ENCODE measurements around the gene PLA2G7. TPM values are rescaled to one million over a fixed set of nuclear protein-coding genes. Genes with fewer than 3 reads are reported as not detected.

Gene PLA2G7
- total and polyA plus RNA-seq, 2 donors (not counting 3 experiments of a cell fraction or from before 2014, with no cell fraction given) = not detected

- H2AFZ ChIP-seq (ENCODE audit: low read depth, low read length) = no peak overlapping the region
- ChIA-PET CTCF (interaction anchor here (1.4 to 2.2 kb wide), 2 partner anchors 19 to 21 kb away, joined by 3 to 7 read pairs; no protein-coding TSS in a partner anchor), POLR2A (no interaction called here)
- no peak for FAIRE-seq
- no peaks in the 10 kb centered on the region for H3K36me3 ChIP-seq (ENCODE audit: control insufficient read depth in 2 of 2, extremely low read depth in 1 of 2, insufficient read depth in 2 of 2, low read length in 2 of 2)
- dilution Hi-C loops (cut with MboI; ENCODE audit: extremely low pct_ligation_motif_present, low sequenced_read_pairs) = no loop called here
- no TSS peak for BruUV-seq (replicated peaks)
- no peaks in the 10 kb centered on the region for H4K20me1 ChIP-seq (replicated peaks; ENCODE audit: control insufficient read depth, extremely low read depth, insufficient read depth, low read length)
- intact Hi-C loops (cut with micrococcal nuclease) = no loop called here
- H3K9me3 ChIP-seq (replicated peaks; ENCODE audit: control insufficient read depth, insufficient read depth, low read length) = no peaks in the 10 kb centered on the region
- no peaks in the 10 kb centered on the region for H3K9me1 ChIP-seq (replicated peaks; ENCODE audit: control insufficient read depth, extremely low read depth, insufficient read depth, low read length)
- TF ChIP-seq MYC (IDR thresholded peaks at IDR 0.05; ENCODE audit: low read depth, low read length) (no peak), GATA2 (IDR thresholded peaks at IDR 0.05; ENCODE audit: insufficient read depth, insufficient read length, low read depth, low read length) (no peak), POLR2AphosphoS5 (IDR thresholded peaks at IDR 0.05; ENCODE audit: insufficient read depth, low read depth, low read length) (no peak), POLR2A (IDR thresholded peaks at IDR 0.05; ENCODE audit: low read depth, low read length) (no peak), FOS (IDR thresholded peaks at IDR 0.05; ENCODE audit: borderline replicate concordance, insufficient read depth, low read length) (no peak), EZH2 (IDR thresholded peaks at IDR 0.05; ENCODE audit: borderline replicate concordance, low read depth, low read length, severe bottlenecking) (no peak), JUN (IDR thresholded peaks at IDR 0.05; ENCODE audit: borderline replicate concordance, insufficient read depth, insufficient read length, low read depth) (no peak)
- TF ChIP-seq, protein P1, sequence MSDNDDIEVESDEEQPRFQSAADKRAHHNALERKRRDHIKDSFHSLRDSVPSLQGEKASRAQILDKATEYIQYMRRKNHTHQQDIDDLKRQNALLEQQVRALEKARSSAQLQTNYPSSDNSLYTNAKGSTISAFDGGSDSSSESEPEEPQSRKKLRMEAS (IDR thresholded peaks at IDR 0.05; ENCODE audit: insufficient read depth, insufficient read length) = no peak
- TF ChIP-seq, protein P2, sequence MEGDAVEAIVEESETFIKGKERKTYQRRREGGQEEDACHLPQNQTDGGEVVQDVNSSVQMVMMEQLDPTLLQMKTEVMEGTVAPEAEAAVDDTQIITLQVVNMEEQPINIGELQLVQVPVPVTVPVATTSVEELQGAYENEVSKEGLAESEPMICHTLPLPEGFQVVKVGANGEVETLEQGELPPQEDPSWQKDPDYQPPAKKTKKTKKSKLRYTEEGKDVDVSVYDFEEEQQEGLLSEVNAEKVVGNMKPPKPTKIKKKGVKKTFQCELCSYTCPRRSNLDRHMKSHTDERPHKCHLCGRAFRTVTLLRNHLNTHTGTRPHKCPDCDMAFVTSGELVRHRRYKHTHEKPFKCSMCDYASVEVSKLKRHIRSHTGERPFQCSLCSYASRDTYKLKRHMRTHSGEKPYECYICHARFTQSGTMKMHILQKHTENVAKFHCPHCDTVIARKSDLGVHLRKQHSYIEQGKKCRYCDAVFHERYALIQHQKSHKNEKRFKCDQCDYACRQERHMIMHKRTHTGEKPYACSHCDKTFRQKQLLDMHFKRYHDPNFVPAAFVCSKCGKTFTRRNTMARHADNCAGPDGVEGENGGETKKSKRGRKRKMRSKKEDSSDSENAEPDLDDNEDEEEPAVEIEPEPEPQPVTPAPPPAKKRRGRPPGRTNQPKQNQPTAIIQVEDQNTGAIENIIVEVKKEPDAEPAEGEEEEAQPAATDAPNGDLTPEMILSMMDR (IDR thresholded peaks at IDR 0.05; ENCODE audit: extremely low read depth in 1 of 2, insufficient read depth in 1 of 2, low read depth in 1 of 2, low read length in 2 of 2) = no peak
- H3K27ac ChIP-seq (ENCODE audit: insufficient read depth, low read depth, low read length) = no peak overlapping the region
- DNase-seq (ENCODE audit: low read depth, low spot score) = no peak
- no peak overlapping the region for H3K4me3 ChIP-seq (replicated peaks in 1 of 3; ENCODE audit: insufficient read depth in 1 of 3, low read depth in 1 of 3, low read length in 3 of 3)
- no peaks in the 10 kb centered on the region for H3K27me3 ChIP-seq (ENCODE audit: control insufficient read depth in 2 of 2, insufficient read depth in 2 of 2, low read length in 2 of 2)
- no peaks in the 10 kb centered on the region for H3K79me2 ChIP-seq (ENCODE audit: control insufficient read depth, insufficient read depth, low read length)
- no peaks in the 10 kb centered on the region for H3K4me1 ChIP-seq (ENCODE audit: control insufficient read depth, extremely low read depth, insufficient read depth, low read length)
- no peak overlapping the region for H3K4me2 ChIP-seq (ENCODE audit: insufficient read depth, low read length)
- no peak overlapping the region for H3K9ac ChIP-seq (replicated peaks; ENCODE audit: extremely low read depth, insufficient read depth, low read length)
Measured at GRCh38 chr6:46674410-46674809, 60.8 kb downstream of the PLA2G7 start.

Data from endothelial cell of umbilical vein (primary cell).